VCaP (cell line): Measurements from ENCODE around the gene TRIM9.

Experiments
- H3K27ac ChIP-seq: fragments of 450-650 bp; 2 replicates; pipeline ENCODE4 v1.5.1; 2017
- CTCF ChIP-seq: fragments of 450-650 bp; conservative IDR thresholded peaks from 2 replicates; pipeline ENCODE4 v1.5.1; 2017; ENCODE audit warnings: mild to moderate bottlenecking, moderate library complexity

The TRIM9 gene

DNA sequence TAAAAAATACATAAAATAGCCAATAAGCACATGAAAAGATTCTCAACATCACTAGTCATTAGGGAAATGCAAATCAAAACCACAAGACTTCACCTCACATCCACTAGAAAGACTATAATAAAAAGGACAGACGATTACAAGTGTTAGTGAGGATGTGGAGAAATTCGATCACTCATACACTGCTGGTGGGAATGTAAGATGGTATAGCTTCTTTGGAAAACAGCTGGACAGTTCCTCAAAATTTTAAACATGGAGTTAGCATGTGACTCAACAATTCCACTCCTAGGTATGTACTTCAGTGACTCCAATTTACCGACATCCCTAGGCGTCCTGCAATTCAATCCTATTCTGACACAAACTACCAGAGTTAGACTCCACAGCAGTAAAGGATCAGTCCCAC, 13.7 kb downstream of the TRIM9 start:
- H3K27ac ChIP-seq = no peak overlapping the region
- no peak for TF ChIP-seq CTCF

DNA sequence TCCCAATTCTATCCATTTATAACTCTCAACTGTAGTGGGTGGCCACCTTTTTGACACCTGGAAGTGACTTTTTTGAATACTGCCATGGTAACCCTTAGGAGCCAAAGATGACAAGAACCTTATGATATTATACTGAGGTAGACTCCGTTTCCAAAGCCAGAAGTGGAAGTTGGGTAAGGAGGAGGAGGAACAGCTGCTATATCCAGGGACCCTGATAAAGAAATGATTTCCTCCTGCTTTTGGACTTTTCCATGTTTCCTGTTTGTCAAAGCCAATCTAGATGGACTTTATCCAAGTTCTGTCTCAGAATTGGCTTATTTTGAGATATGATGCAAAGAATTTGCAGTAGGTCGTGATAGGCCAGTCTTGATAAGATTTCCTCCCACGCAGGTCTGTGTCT, 14.3 kb downstream of the TRIM9 start:
- no peak for TF ChIP-seq CTCF
- no peak overlapping the region for H3K27ac ChIP-seq

- TF ChIP-seq CTCF = no peak
- H3K27ac ChIP-seq = no peak overlapping the region
Measured at GRCh38 chr14:51079489-51079888, 15.4 kb downstream of the TRIM9 start.

GRCh38 chr14:51079085-51079484, 15.8 kb downstream of the TRIM9 start:
- no peak for TF ChIP-seq CTCF
- no peak overlapping the region for H3K27ac ChIP-seq

DNA sequence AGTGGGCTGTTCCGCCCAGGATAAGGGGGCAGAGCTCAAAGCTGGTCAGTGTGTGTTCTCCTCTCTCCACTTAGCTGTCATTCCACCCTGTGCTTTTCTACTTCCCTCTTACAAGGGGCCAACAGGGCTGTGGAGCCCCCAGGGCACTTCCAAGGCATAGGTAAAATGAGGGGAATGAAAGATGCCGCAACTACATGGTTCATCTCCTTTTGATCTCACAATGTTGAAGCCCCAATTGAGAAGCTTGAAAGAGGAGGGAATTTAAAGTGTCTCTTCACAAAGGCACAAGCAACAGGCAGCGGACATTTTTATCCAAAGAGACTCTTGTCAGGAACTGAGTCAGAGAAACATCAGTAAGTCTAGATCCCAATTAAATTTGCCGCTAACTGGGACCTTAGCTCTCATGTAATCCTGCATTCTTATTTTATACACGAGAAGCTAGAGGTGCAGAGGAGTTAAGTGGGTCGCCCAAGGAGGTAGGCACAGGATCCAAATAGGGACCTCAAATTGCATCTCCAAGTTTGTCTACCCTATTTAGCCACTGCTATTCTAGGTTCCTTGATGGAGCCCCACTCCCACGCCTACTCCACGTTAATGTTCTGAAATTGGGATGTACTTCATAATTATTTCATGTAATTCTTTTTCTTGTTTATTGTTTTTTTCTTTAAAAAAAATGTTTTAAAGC, 20.1 kb downstream of the TRIM9 start:
- no peak for TF ChIP-seq CTCF
- H3K27ac ChIP-seq = no peak overlapping the region

- no peak for TF ChIP-seq CTCF
- H3K27ac ChIP-seq = no peak overlapping the region
Measured at GRCh38 chr14:51073731-51074130, 21.2 kb downstream of the TRIM9 start.

DNA sequence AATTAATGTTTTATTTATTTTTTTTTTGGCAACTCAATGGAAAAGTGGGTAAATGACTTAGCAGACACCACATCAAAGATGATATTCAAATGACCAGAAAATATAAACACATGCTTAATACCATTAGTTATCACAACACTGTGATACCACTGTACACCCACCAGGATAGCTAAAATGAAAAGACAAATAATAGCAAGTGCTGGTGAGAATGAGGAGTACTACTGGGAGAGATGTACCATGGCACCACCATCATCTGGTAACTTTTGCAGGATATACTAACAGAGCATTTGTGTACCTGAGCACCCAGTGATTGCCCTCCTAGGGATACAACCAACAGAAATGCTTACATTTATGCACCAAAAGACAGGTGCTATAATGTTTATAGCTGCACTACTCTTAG, 21.9 kb downstream of the TRIM9 start:
- H3K27ac ChIP-seq = no peak overlapping the region
- TF ChIP-seq CTCF = no peak
